ENCODE data around the gene ACADL.

DNA sequence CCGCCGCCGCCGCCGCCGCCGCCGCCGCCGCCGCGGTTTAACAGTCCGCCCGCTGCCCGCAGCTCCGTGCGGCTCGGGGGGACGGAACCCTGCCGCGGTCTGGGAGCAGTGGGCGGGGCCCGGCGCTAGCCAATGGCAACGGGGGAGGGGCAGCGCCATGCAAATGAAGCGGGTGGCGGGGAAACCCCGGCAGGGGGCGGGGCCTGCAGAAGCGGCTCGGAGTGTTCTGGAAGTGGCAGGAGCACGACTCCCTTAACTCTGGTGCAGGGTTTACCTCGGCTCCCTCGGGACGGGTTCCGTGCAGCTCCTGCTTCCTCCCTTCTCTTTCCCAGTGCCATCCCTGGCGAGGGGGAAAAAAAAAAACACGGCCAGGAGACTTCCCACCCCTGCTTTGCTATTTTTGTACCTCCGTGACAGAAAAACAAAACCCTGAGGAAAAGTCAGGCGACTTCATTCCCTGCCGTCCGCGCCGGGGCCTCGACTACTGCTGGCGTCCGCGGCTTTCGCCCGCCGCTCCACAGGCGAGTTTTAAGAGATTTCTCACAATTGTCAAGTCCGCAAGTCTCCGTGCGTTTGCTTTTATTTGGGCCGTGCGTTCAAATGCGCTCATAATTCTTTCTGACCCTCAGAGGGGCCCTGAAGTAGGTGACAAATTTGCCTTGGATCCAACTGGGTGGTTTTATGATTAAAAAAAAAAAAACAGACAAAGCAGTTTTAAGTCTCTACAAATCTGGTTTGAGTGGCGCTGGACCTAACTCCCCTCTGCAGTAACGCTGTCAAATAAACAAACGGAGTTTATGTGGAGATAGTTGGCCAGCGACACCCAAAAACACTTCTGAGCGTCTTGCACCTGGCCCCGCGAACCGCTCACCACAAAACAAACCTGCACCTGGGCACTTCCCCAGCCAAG, 53.7 kb downstream of the ACADL start, which contains the start of gene KANSL1L:
- TF ChIP-seq POLR2A (IDR thresholded peaks at IDR 0.05; ENCODE audit: low read depth, low read length) (no peak), TAF1 (IDR thresholded peaks at IDR 0.05; ENCODE audit: low read depth, low read length) (peak; percentile 11; the same call in 1 of the 2 replicates), POLR2AphosphoS5 (IDR thresholded peaks at IDR 0.05; ENCODE audit: low read depth, low read length) (no peak)

All from GM12891 (cell line).